NCI-H1436 (cell line): ENCODE data around the gene ACOT8.
"Not testable (repeated sequence)": the region's sequence is repeated elsewhere in the genome, so short reads cannot be mapped to it uniquely, and the experiment has no call there.

Experiments
- DNase-seq: peaks from one replicate; lab custom pipeline; 2025; lab: John Stamatoyannopoulos, UW

The ACOT8 gene

GRCh38 chr20:45827030-45827652 is 30.1 kb downstream of the ACOT8 start, which contains the start of gene TNNC2:
Gene TNNC2 (minus strand): TSS chr20:45827312. CDS start chr20:45827248, 64 bp downstream.
- DNase-seq, result no peak

- no peak for DNase-seq
Measured at GRCh38 chr20:45826381-45827019, 30.7 kb downstream of the ACOT8 start.

- DNase-seq, result no peak
Measured at GRCh38 chr20:45823949-45824835, 33.0 kb downstream of the ACOT8 start.

GRCh38 chr20:45822857-45823256 is 34.3 kb downstream of the ACOT8 start:
- peak; percentile 7 for DNase-seq

GRCh38 chr20:45821947-45822346 is 35.2 kb downstream of the ACOT8 start:
- peak; percentile 10 for DNase-seq

GRCh38 chr20:45819466-45819865 is 37.7 kb downstream of the ACOT8 start:
- no peak for DNase-seq

- DNase-seq, result no peak
Measured at GRCh38 chr20:45818239-45818638, 39.0 kb downstream of the ACOT8 start.

- DNase-seq, result no peak
Measured at GRCh38 chr20:45817376-45818194, 39.6 kb downstream of the ACOT8 start.

GRCh38 chr20:45816951-45817350 is 40.2 kb downstream of the ACOT8 start:
- DNase-seq, result no peak

- no peak for DNase-seq
Measured at GRCh38 chr20:45814314-45814713, 42.9 kb downstream of the ACOT8 start.

GRCh38 chr20:45813489-45813888 is 43.7 kb downstream of the ACOT8 start:
- no peak for DNase-seq

GRCh38 chr20:45813006-45813340 is 44.2 kb downstream of the ACOT8 start:
- no peak for DNase-seq

- peak; percentile 98 for DNase-seq
Measured at GRCh38 chr20:45812157-45813005, 44.8 kb downstream of the ACOT8 start, which contains the start of gene UBE2C. Gene UBE2C (plus strand): TSS chr20:45812644. CDS start chr20:45812696, 52 bp downstream.

GRCh38 chr20:45810191-45810970 is 46.8 kb downstream of the ACOT8 start:
- no peak for DNase-seq

GRCh38 chr20:45801851-45802250 is 55.3 kb downstream of the ACOT8 start:
- DNase-seq, result no peak

- peak; percentile 42 for DNase-seq
Measured at GRCh38 chr20:45798935-45799642, 58.1 kb downstream of the ACOT8 start.

- DNase-seq, result not testable (repeated sequence)
Measured at GRCh38 chr20:45797955-45798354, 59.2 kb downstream of the ACOT8 start.

GRCh38 chr20:45797510-45797909 is 59.7 kb downstream of the ACOT8 start:
- not testable (repeated sequence) for DNase-seq

- DNase-seq, result no peak
Measured at GRCh38 chr20:45796337-45797065, 60.7 kb downstream of the ACOT8 start.
